Glomerular endothelial cell (primary cell): ENCODE data around the gene DTNB. TPM values are rescaled to one million over a fixed set of nuclear protein-coding genes. Genes with fewer than 3 reads are reported as not detected.

ENCODE experiments used
- DNase-seq: peaks from one replicate; pipeline ENCODE4 v3.0.0-alpha.2; 2011; ENCODE audit warnings: low read depth, low spot score; ENCODE audit errors: extremely low read depth
- total RNA-seq: library from RNA; depleted of rRNA; stranded (reverse); fragments of >200 nt; gene quantifications from 2 replicates; pipeline ENCODE4 v1.2.3, GENCODE V29; 2015

Gene DTNB
- total RNA-seq, 1 donor from 2014 or later, result 4.8 TPM

DNA sequence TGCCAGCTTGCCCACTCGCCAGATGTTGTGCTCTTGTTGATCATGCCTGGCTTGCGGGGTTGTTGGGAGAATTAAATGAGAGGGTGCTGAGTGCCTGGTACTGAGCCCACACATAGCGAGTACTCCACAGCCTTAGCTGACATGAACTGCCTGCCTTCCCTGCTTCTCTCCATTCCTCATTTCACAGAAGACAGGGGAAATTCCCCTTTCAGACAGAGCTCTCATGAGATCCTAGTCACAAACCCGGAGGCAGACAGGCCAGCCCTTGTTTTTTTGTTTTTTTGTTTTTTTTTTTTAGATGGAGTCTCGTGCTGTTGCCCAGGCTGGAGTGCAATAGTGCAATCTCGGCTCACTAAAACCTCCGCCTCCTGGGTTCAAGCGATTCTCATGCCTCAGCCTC, 314.5 kb downstream of the DTNB start:
- DNase-seq, result no peak

GRCh38 chr2:25358249-25358815, 315.0 kb downstream of the DTNB start:
- no peak for DNase-seq

- DNase-seq, result no peak
Observed at GRCh38 chr2:25356088-25356487, 317.3 kb downstream of the DTNB start.

- no peak for DNase-seq
Observed at GRCh38 chr2:25355270-25355669, 318.1 kb downstream of the DTNB start.

DNA sequence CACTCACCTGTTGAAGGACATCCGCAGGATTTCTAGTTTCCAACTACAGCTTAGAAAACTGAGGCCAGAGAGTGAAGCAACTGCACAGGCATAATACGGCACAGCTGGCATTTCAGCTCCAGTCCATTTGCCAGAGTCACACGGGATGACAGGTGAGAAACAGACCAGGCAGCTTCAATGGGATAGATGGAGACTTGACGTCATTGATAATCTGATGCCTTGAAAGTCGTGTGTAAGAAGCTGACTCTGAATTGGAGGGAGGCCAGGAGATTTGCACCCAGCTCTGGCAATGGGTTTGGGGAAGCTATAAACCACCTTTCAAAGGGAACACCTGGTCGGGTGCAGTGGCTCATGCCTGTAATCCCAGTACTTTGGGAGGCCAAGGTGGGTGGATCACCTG, 319.3 kb downstream of the DTNB start:
- no peak for DNase-seq

- no peak for DNase-seq
Observed at GRCh38 chr2:25349397-25349796, 324.0 kb downstream of the DTNB start.

- no peak for DNase-seq
Observed at GRCh38 chr2:25347846-25348245, 325.5 kb downstream of the DTNB start.

GRCh38 chr2:25347205-25347815, 326.1 kb downstream of the DTNB start:
- DNase-seq, result no peak

DNA sequence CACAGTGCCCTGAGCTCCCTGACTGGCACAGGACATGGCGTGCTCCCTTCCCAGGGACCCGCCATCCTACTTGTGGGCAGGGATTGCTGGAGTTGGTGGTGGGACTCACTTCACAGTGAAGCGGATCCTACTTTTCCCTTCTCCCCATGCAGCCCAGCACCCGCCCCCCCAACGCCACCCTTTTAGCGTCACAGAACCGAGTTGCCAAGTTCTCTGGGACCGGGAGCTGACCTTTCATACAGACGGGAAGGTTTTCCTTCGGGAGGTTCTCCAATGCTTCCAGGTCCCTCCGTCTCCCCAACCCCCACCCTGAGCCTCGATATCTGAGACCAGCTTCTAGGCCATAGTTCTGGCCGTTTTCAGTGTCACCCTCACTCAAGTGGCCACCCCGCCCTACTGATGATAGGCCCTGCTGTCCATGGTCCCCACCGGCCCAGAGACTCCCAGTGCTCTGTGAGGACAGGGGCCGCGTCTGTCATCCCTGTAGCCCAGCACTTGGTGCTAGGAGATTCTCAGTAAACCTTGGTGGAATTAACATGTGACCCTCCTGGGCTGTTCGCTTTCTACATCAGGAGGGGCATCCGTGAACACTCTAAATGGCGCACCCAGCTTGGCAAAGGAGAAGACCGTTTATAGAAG, 330.1 kb downstream of the DTNB start:
- no peak for DNase-seq

DNA sequence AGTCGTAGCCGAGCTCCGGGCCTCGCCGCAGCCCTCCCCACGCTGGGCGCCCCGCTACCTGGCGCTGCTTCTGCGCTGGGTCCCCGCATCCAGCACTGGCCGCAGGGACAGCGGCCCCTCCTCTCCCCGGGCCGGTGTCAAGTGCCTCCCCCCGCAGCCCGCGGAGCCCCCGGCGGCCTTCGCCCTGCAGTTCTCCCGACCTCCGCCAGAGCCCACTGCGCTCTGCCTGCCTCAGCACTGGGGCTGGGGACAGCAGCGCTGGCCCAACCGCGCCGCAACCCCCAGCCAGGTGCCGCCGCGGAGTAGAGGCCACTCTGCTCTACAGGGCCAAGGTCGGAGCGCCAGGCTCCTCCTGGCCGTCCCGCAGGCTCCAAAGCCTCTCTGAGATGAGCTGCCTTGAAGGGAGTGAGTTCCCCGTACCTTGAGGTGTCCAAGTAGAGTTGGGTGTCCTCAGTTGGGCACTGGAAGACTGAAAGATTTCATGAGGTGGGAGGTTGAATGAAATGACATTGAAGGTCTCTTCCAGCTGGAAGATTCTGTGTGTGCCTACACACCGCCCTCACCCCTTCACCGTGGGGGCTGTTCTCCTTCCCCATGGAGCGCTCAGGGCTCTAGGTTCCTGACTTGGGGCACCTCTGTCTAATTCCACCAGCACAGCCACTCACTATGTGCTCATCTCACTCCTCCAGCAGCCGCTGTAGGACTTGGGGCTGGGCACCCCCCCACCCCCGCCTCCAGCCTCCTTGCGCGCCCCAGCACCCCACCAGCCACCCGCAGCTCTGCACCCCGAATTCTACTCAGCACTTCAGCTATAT, 330.8 kb downstream of the DTNB start:
- DNase-seq, result no peak

- DNase-seq, result no peak
Observed at GRCh38 chr2:25341753-25342371, 331.5 kb downstream of the DTNB start, which contains the start of gene DNMT3A. TSS of gene DNMT3A (minus strand) at chr2:25341925. CDS start at chr2:25313984, 27,941 bp downstream.

GRCh38 chr2:25341011-25341727, 332.2 kb downstream of the DTNB start:
- no peak for DNase-seq

GRCh38 chr2:25340181-25340921, 333.0 kb downstream of the DTNB start:
- DNase-seq, result no peak

- DNase-seq, result no peak
Observed at GRCh38 chr2:25339791-25340180, 333.6 kb downstream of the DTNB start.

DNA sequence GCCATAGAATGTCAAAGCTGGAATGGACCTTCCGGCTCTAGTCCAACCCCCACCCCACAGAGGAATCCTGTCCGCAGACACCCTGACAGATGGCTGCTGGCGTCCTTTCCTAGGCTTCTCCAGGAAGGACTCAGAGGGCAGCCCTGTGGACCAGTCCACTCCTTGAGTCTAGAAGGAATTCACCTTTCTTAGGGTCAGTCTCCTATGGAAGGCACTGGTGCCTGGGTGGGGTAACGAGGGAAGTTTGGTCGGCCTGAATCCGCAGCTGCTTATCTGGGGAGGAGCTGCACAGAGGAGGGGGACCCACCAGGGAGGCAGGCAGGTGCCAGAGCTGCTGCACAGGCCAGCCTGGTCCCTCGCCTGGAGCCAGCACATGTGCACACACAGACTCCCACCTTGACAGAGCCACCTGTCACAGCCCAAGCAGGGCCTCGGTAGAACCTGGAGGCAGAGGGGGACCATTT, 334.1 kb downstream of the DTNB start:
- DNase-seq, result no peak

- no peak for DNase-seq
Observed at GRCh38 chr2:25338401-25338800, 335.0 kb downstream of the DTNB start.

GRCh38 chr2:25337891-25338290, 335.5 kb downstream of the DTNB start:
- DNase-seq, result no peak

DNA sequence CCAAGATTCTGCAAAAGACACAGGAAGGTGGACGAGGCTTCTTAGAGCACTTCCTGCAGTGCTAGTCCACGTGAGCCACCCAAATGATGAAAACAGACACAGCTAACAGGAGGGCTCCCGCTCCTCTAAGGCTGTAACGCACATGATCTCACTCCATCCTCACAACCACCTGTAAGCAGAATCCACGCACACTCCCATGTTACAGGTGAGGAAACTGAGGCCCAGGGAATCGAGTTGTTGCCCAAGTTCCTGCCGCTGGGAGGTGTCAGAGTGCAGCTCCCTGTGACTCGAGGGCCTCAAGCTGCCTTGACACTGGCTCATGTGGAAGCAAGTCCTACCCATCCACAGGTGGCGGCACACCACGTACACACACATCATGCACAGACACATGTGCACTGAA, 336.1 kb downstream of the DTNB start:
- DNase-seq, result no peak

GRCh38 chr2:25336383-25336841, 337.0 kb downstream of the DTNB start:
- no peak for DNase-seq
